HCT116 (cell line): ENCODE results near the gene FAM171A2. TPM values are rescaled to one million over a fixed set of nuclear protein-coding genes. Genes with fewer than 3 reads are reported as not detected.
"Not testable (repeated sequence)": the region's sequence is repeated elsewhere in the genome, so short reads cannot be mapped to it uniquely, and the experiment has no call there.

Source experiments
- ATAC-seq: fragments of 200-7000 bp; cut with Tn5 transposase; 2 replicates; pipeline ENCODE4 v1.9.1; 2020; ENCODE audit warnings: mild to moderate bottlenecking, moderate library complexity
- BruUV-seq: library from RNA; stranded (reverse); fragments of 400-500 nt; replicated peaks from 2 replicates; lab custom pipeline; 2021; lab: Mats Ljungman, UMichigan
- CTCF ChIA-PET: fragments of 300-600 bp; sonication (Branson Sonifier 250); formaldehyde crosslinking; loops from one replicate; lab custom pipeline; 2021; ENCODE audit warnings: antibody characterized with exemption; lab: Charles Lee
- POLR2A ChIA-PET: fragments of 300-600, 350-600 bp; sonication (Branson Sonifier 250); formaldehyde crosslinking; loops from one replicate; lab custom pipeline; 2021; ENCODE audit warnings: antibody characterized with exemption; lab: Charles Lee
- RAD21 ChIA-PET, 2 experiments: fragments of 300-600 bp; sonication (Branson Sonifier 250); formaldehyde crosslinking; loops; one replicate each; lab custom pipeline; 2023; ENCODE audit warnings: low total read pairs in 2 of 2; ENCODE audit not compliant: uncharacterized antibody in 2 of 2, unreplicated experiment in 2 of 2, low non-redundant PET in 1 of 2; lab: Charles Lee
- DNase-seq: peaks from one replicate; pipeline ENCODE4 v3.0.0-alpha.2; 2010; ENCODE audit warnings: low read depth, low spot score
- H2AFZ ChIP-seq: fragments of 200-600 bp; shearing (Covaris generic), sonication (generic); 2 replicates; pipeline ENCODE4 v1.6.1; 2017; ENCODE audit warnings: low read depth, mixed run types, mixed read lengths, antibody characterized with exemption, low read length; ENCODE audit not compliant: poor library complexity, severe bottlenecking
- H3K27ac ChIP-seq: 2 replicates; pipeline ENCODE4 v1.5.1; 2012; ENCODE audit warnings: low read depth, low read length
- H3K27me3 ChIP-seq: fragments of 200-600 bp; sonication (generic); 2 replicates; pipeline ENCODE4 v1.6.1; 2016; ENCODE audit warnings: mixed run types, low read length, mixed read lengths; ENCODE audit not compliant: insufficient read depth
- H3K36me3 ChIP-seq, 2 experiments: fragments of 200-500 bp in 1 of 2; fragments of 200-600 bp in 1 of 2; sonication (Bioruptor generic) in 1 of 2; sonication (generic) in 1 of 2; 2 replicates each; pipeline versions ENCODE4 v1.5.1 to v1.6.1; 2014 to 2016; ENCODE audit warnings: low read length in 2 of 2, inconsistent platforms in 1 of 2, mixed read lengths in 1 of 2, mixed run types in 1 of 2; ENCODE audit not compliant: insufficient read depth in 2 of 2, control insufficient read depth in 1 of 2
- H3K4me1 ChIP-seq, 2 experiments: fragments of 200-600 bp in 1 of 2; sonication (generic) in 1 of 2; 2 replicates each; pipeline versions ENCODE4 v1.5.1 to v1.6.1; 2012 to 2017; ENCODE audit warnings: low read length in 2 of 2, inconsistent platforms in 1 of 2, mild to moderate bottlenecking in 1 of 2, mixed read lengths in 1 of 2, mixed run types in 1 of 2, moderate library complexity in 1 of 2; ENCODE audit not compliant: insufficient read depth in 2 of 2, control insufficient read depth in 1 of 2
- H3K4me2 ChIP-seq: fragments of 200-600 bp; sonication (generic); 2 replicates; pipeline ENCODE4 v1.6.1; 2017; ENCODE audit warnings: mixed run types, low read length, mixed read lengths
- H3K4me3 ChIP-seq, 2 experiments: fragments of 200-600 bp in 1 of 2; sonication (generic) in 1 of 2; replicated peaks in 1 of 2; 2 replicates each; pipeline ENCODE4 v1.5.1; 2011 to 2016; ENCODE audit warnings: low read length in 2 of 2, control low read depth in 1 of 2, low read depth in 1 of 2, mild to moderate bottlenecking in 1 of 2, mixed read lengths in 1 of 2, mixed run types in 1 of 2
- H3K79me2 ChIP-seq: fragments of 200-600 bp; sonication (generic); 2 replicates; pipeline ENCODE4 v1.6.1; 2017; ENCODE audit warnings: mild to moderate bottlenecking, mixed run types, low read length, moderate library complexity, mixed read lengths; ENCODE audit not compliant: insufficient read depth
- H3K9ac ChIP-seq: fragments of 200-600 bp; sonication (generic); 2 replicates; pipeline ENCODE4 v1.6.1; 2016; ENCODE audit warnings: low read length, mixed read lengths
- H3K9me2 ChIP-seq: fragments of 200-600 bp; sonication (generic), shearing (Covaris generic); 2 replicates; pipeline ENCODE4 v1.6.1; 2017; ENCODE audit warnings: mixed run types, mild to moderate bottlenecking, moderate library complexity; ENCODE audit not compliant: insufficient read depth
- H3K9me3 ChIP-seq, 2 experiments: fragments of 200-500 bp in 1 of 2; fragments of 200-600 bp in 1 of 2; sonication (Bioruptor generic) in 1 of 2; sonication (generic) in 1 of 2; 2 replicates each; pipeline ENCODE4 v1.6.1; 2014 to 2017; ENCODE audit warnings: low read length in 2 of 2, mixed read lengths in 2 of 2, inconsistent platforms in 1 of 2, low read depth in 1 of 2, mild to moderate bottlenecking in 1 of 2, mixed run types in 1 of 2, moderate library complexity in 1 of 2; ENCODE audit not compliant: control insufficient read depth in 1 of 2, insufficient read depth in 1 of 2
- H4K20me1 ChIP-seq: fragments of 200-600 bp; sonication (generic), shearing (Covaris generic); 2 replicates; pipeline ENCODE4 v1.6.1; 2017; ENCODE audit warnings: mixed run types, mild to moderate bottlenecking, moderate library complexity; ENCODE audit not compliant: insufficient read depth
- CEBPB ChIP-seq: IDR thresholded peaks from 2 replicates; pipeline ENCODE4 v1.6.1; 2012; ENCODE audit warnings: low read depth
- ELF1 ChIP-seq: IDR thresholded peaks from 2 replicates; pipeline ENCODE4 v1.6.1; 2012; ENCODE audit warnings: low read depth, borderline replicate concordance
- EZH2phosphoT487 ChIP-seq: fragments of 200-600 bp; IDR thresholded peaks from 2 replicates; pipeline ENCODE4 v1.6.1; 2018; ENCODE audit warnings: antibody characterized with exemption, borderline replicate concordance
- FOSL1 ChIP-seq: IDR thresholded peaks from 2 replicates; pipeline ENCODE4 v1.6.1; 2012; ENCODE audit warnings: low read depth
- POLR2AphosphoS5 ChIP-seq: IDR thresholded peaks from 2 replicates; pipeline ENCODE4 v1.6.1; 2011; ENCODE audit warnings: mild to moderate bottlenecking, low read depth, low read length, moderate library complexity
- RAD21 ChIP-seq: IDR thresholded peaks from 2 replicates; pipeline ENCODE4 v1.6.1; 2012; ENCODE audit warnings: low read depth, mild to moderate bottlenecking
- SP1 ChIP-seq: IDR thresholded peaks from 2 replicates; pipeline ENCODE4 v1.6.1; 2012; ENCODE audit warnings: low read depth
- SRF ChIP-seq: IDR thresholded peaks from 2 replicates; pipeline ENCODE4 v1.6.1; 2012; ENCODE audit warnings: low read depth
- TCF7L2 ChIP-seq: IDR thresholded peaks from 2 replicates; pipeline ENCODE4 v1.7.0; 2011; ENCODE audit warnings: borderline replicate concordance, inconsistent platforms; ENCODE audit not compliant: insufficient read depth, insufficient read length; ENCODE audit errors: extremely low read depth
- intact Hi-C: fragments of 100-400 bp; cut with micrococcal nuclease; formaldehyde crosslinking; loops from 2 replicates; pipeline ENCODE4 v1.10.0; 2022
- total RNA-seq: library from RNA; stranded (reverse); gene quantifications from one replicate; pipeline ENCODE4 v1.2.1, GENCODE V29; 2021; ENCODE audit not compliant: unreplicated experiment
- TF ChIP-seq, protein P1 (sequence below): IDR thresholded peaks from 2 replicates; pipeline ENCODE4 v1.6.1; 2011; ENCODE audit warnings: mild to moderate bottlenecking, low read length, moderate library complexity; ENCODE audit not compliant: insufficient replicate concordance; ENCODE audit errors: extremely low read depth
- TF ChIP-seq, protein P2 (sequence below): IDR thresholded peaks from 2 replicates; pipeline ENCODE4 v1.6.1; 2012
- TF ChIP-seq, protein P3 (sequence below), 3 experiments: fragments of 200-600 bp in 1 of 3; sonication (generic) in 1 of 3; IDR thresholded peaks in 2 of 3; conservative IDR thresholded peaks in 1 of 3; 2 replicates each; pipeline ENCODE4 v1.5.1; 2012 to 2017; ENCODE audit warnings: low read depth in 2 of 3, low read length in 2 of 3, antibody characterized with exemption in 1 of 3, borderline replicate concordance in 1 of 3, control low read depth in 1 of 3, mild to moderate bottlenecking in 1 of 3, mixed read lengths in 1 of 3, mixed run types in 1 of 3, moderate library complexity in 1 of 3; ENCODE audit not compliant: insufficient read depth in 1 of 3
- TF ChIP-seq, protein P4 (sequence below): IDR thresholded peaks from 2 replicates; pipeline ENCODE4 v1.6.1; 2012

The FAM171A2 gene
- total RNA-seq, 1 experiment from 2014 or later, result 18.0 TPM

DNA sequence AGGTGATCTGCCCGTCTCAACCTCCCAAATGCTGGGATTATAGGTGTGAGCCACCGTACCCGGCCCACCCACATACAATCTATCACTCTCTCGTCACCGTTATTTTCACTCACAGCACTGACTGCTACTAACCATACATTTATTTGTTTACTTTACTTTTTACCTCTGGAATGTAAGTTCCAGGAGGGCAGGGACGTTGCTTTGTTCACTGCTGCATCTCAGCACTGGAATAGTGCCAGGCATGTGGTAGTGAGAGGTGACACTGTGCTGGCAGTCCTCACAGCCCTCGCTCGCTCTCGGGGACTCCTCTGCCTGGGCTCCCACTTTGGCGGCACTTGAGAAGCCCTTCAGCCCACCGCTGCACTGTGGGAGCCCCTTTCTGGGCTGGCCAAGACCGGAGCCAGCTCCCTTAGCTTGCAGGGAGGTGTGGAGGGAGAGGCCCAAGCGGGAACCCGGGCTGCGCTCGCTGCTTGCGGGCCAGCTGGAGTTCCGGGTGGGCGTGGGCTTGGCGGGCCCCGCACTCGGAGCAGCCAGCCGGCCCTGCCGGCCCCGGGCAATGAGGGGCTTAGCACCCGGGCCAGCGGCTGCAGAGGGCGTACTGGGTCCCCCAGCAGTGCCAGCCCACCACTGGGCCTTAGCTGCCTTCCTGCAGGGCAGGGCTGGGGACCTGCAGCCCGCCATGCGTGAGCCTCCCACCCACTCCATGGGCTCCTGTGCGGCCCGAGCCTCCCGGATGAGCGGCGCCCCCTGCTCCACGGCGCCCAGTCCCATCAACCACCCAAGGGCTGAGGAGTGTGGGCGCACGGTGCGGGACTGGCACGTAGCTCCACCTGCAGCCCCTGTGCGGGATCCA lies 5.0 kb upstream of the FAM171A2 start:
- H3K4me3 ChIP-seq, H3K79me2 ChIP-seq, H3K9me2 ChIP-seq, H2AFZ ChIP-seq, POLR2A ChIA-PET, H3K36me3 ChIP-seq, H3K4me2 ChIP-seq, H4K20me1 ChIP-seq, DNase-seq, RAD21 ChIA-PET, CTCF ChIA-PET, H3K9ac ChIP-seq, H3K27ac ChIP-seq, H3K27me3 ChIP-seq, BruUV-seq, H3K4me1 ChIP-seq, H3K9me3 ChIP-seq, ATAC-seq: not testable (repeated sequence)
- intact Hi-C loops, result loop anchor here (10.0 kb wide), 1 partner anchor 464 kb away; the partner anchor contains the start of gene MPP2

DNA sequence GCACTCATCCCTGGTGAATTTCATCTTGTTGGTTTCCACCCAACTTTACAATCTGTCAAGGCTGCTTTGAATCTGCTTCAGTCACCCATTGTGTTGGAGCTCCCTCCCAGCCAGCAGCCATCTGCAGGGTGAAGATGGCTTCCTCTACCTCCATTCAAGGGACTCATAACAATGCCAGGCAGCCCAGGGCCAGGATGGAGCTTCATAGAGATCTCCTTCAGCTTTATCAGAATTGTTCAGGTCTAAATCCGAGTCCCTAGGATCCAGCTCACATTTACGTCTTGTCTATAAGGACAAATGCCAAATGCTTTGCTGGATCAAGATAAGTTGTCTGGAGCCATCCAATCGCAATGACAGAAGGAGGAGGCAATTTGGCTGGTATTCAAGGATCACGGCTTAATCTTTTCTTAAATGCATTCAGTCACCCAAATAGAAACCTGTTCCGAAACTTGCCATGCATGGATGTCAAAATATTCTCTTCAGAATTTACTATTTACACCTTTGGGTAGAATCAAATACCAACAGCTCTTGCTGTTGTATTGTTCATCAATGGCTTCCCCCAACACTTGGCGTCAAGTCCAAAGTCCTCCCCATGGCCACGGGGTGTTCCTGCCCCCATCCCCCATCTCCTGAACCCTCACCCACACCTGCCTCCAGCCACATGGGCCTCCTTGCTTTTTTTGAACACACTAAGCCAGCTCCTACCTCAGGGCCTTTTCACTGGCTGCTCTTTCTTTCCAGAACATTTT lies 3.8 kb upstream of the FAM171A2 start:
- no peak overlapping the region for H3K4me3 ChIP-seq
- no peak overlapping the region for H3K9ac ChIP-seq
- H3K9me3 ChIP-seq, result no peaks in the 10 kb centered on the region
- no peaks in the 10 kb centered on the region for H3K9me2 ChIP-seq
- H3K27ac ChIP-seq, result no peak overlapping the region
- H3K79me2 ChIP-seq, result no peaks in the 10 kb centered on the region
- H3K36me3 ChIP-seq, result no peaks in the 10 kb centered on the region
- no TSS peak for BruUV-seq
- H3K27me3 ChIP-seq, result no peaks in the 10 kb centered on the region
- no peak overlapping the region for H2AFZ ChIP-seq
- DNase-seq (no peak), ATAC-seq (no peak)
- intact Hi-C loops, result loop anchor here (10.0 kb wide), 1 partner anchor 463 kb away; the partner anchor contains the start of gene MPP2
- ChIA-PET RAD21 (no interaction called here), CTCF (interaction anchor here (2.0 kb wide), 1 partner anchor 9 kb away, joined by 5 read pairs; no protein-coding TSS in a partner anchor), POLR2A (no interaction called here)
- no peaks in the 10 kb centered on the region for H4K20me1 ChIP-seq
- no peak overlapping the region for H3K4me2 ChIP-seq
- H3K4me1 ChIP-seq, result peaks cover 4 to 12% of the 10 kb centered on the region in 2 experiments; a peak in 3 of 4 replicates
- TF ChIP-seq CEBPB (no peak), TCF7L2 (no peak), RAD21 (no peak), POLR2AphosphoS5 (no peak), SRF (no peak), ELF1 (no peak), FOSL1 (no peak), EZH2phosphoT487 (no peak), SP1 (no peak)
- TF ChIP-seq, protein P1, sequence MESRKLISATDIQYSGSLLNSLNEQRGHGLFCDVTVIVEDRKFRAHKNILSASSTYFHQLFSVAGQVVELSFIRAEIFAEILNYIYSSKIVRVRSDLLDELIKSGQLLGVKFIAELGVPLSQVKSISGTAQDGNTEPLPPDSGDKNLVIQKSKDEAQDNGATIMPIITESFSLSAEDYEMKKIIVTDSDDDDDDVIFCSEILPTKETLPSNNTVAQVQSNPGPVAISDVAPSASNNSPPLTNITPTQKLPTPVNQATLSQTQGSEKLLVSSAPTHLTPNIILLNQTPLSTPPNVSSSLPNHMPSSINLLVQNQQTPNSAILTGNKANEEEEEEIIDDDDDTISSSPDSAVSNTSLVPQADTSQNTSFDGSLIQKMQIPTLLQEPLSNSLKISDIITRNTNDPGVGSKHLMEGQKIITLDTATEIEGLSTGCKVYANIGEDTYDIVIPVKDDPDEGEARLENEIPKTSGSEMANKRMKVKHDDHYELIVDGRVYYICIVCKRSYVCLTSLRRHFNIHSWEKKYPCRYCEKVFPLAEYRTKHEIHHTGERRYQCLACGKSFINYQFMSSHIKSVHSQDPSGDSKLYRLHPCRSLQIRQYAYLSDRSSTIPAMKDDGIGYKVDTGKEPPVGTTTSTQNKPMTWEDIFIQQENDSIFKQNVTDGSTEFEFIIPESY, result no peak
- TF ChIP-seq, protein P2, sequence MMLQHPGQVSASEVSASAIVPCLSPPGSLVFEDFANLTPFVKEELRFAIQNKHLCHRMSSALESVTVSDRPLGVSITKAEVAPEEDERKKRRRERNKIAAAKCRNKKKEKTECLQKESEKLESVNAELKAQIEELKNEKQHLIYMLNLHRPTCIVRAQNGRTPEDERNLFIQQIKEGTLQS, result no peak
- TF ChIP-seq, protein P3, sequence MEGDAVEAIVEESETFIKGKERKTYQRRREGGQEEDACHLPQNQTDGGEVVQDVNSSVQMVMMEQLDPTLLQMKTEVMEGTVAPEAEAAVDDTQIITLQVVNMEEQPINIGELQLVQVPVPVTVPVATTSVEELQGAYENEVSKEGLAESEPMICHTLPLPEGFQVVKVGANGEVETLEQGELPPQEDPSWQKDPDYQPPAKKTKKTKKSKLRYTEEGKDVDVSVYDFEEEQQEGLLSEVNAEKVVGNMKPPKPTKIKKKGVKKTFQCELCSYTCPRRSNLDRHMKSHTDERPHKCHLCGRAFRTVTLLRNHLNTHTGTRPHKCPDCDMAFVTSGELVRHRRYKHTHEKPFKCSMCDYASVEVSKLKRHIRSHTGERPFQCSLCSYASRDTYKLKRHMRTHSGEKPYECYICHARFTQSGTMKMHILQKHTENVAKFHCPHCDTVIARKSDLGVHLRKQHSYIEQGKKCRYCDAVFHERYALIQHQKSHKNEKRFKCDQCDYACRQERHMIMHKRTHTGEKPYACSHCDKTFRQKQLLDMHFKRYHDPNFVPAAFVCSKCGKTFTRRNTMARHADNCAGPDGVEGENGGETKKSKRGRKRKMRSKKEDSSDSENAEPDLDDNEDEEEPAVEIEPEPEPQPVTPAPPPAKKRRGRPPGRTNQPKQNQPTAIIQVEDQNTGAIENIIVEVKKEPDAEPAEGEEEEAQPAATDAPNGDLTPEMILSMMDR (IDR thresholded peaks at IDR 0.05 in 2 of 3, conservative IDR thresholded peaks at IDR 0.05 in 1 of 3; ENCODE audit: borderline replicate concordance in 1 of 3, insufficient read depth in 1 of 3, low read depth in 2 of 3, low read length in 2 of 3), result no peak
- TF ChIP-seq, protein P4, sequence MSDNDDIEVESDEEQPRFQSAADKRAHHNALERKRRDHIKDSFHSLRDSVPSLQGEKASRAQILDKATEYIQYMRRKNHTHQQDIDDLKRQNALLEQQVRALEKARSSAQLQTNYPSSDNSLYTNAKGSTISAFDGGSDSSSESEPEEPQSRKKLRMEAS, result no peak
